ENCODE data around the gene AXIN1. TPM values are rescaled to one million over a fixed set of nuclear protein-coding genes. Genes with fewer than 3 reads are reported as not detected.
"Not testable (repeated sequence)": the region's sequence is repeated elsewhere in the genome, so short reads cannot be mapped to it uniquely, and the experiment has no call there.

Gene AXIN1
- total RNA-seq, 1 experiment from 2014 or later: 42.0 TPM

DNA sequence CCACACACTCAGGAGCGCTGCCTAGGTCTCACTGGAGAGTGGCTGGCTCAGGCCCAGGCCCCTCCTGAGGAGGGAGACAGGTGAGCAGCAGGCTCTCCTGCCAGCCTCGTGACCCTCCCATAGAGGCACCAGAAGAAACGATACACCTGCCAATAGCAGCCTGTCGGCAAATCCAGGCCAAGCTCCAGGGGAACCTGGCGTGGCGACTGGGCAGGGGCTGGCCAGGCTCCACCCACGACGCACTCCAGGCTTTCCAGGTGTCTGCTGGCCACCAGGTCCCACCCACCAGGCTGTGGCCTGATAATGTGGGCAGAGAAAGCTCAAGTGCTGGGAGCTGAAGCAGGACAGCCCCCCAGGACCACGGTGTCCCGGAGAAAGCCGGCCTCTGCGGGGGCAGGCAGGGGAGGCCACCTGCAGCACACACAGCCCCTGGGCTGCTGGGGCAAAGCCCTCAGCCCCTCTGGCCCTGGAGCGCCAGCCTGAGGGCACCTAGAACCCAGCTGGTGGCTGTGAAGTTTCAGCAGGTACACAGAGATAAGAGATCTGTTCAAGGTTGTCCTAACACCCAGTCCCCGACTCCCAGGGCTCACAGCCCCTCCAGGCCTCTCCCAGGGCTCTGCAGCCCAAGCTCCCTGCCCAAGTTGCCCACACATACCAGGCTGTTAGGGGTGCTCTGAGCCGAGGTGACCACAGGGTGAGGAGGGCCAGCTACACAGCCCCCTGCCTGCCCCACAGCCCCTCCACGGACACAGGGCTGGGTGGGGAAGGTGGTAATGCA, 26.8 kb upstream of the AXIN1 start:
- ChIA-PET POLR2A (ENCODE audit: unreplicated experiment) (interaction anchor here (0.7 kb wide), 1 partner anchor 63 kb away, joined by 3 read pairs; no protein-coding TSS in a partner anchor), CTCF (no interaction called here)
- no peaks in the 10 kb centered on the region for H3K27me3 ChIP-seq (ENCODE audit: insufficient read depth, low read depth)
- no peaks in the 10 kb centered on the region for H3K36me3 ChIP-seq (ENCODE audit: low read depth)
- no peaks in the 10 kb centered on the region for H4K20me1 ChIP-seq (ENCODE audit: insufficient read depth)
- H2AFZ ChIP-seq: no peak overlapping the region
- DNase-seq: no peak
- no peaks in the 10 kb centered on the region for H3K79me2 ChIP-seq (ENCODE audit: low read depth)
- peaks cover 21% of the 10 kb centered on the region; the same call in 1 of the 2 replicates for H3F3A ChIP-seq (ENCODE audit: insufficient read depth, low read depth)
- H3K4me1 ChIP-seq (replicated peaks; ENCODE audit: insufficient read depth): no peaks in the 10 kb centered on the region
- H3K9me2 ChIP-seq (ENCODE audit: insufficient read depth): no peaks in the 10 kb centered on the region
- no TSS peak for BruUV-seq (replicated peaks)
- no peak overlapping the region for H3K4me2 ChIP-seq
- H3K27ac ChIP-seq: no peak overlapping the region
- intact Hi-C loops (cut with micrococcal nuclease; ENCODE audit: unreplicated experiment): no loop called here
- H3K4me3 ChIP-seq: no peak overlapping the region
- TF ChIP-seq EZH2 (IDR thresholded peaks at IDR 0.05; ENCODE audit: low read depth): no peak
- TF ChIP-seq, protein P1, sequence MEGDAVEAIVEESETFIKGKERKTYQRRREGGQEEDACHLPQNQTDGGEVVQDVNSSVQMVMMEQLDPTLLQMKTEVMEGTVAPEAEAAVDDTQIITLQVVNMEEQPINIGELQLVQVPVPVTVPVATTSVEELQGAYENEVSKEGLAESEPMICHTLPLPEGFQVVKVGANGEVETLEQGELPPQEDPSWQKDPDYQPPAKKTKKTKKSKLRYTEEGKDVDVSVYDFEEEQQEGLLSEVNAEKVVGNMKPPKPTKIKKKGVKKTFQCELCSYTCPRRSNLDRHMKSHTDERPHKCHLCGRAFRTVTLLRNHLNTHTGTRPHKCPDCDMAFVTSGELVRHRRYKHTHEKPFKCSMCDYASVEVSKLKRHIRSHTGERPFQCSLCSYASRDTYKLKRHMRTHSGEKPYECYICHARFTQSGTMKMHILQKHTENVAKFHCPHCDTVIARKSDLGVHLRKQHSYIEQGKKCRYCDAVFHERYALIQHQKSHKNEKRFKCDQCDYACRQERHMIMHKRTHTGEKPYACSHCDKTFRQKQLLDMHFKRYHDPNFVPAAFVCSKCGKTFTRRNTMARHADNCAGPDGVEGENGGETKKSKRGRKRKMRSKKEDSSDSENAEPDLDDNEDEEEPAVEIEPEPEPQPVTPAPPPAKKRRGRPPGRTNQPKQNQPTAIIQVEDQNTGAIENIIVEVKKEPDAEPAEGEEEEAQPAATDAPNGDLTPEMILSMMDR (conservative IDR thresholded peaks at IDR 0.05): no peak
- no peaks in the 10 kb centered on the region for H3K9me3 ChIP-seq (ENCODE audit: insufficient read depth, low read depth)

DNA sequence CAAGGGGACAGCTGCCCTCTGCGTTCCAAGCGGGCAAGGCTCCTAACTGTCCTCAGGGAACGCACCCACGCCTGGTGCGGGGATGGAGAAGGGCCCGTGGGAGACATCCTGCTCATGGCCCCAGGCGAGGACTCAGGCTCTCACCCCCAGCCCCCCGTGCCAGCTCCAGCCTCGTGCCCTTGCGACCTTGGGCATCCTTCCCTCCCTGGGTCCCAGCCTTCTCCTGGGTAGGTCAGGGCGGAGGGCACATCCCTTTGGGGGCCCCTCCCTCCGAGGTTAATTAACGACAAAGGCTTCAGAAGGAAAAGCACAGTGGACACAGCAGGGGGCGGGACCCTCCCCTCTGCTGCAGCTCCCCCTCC, 26.3 kb upstream of the AXIN1 start:
- Histone ChIP-seq H3K4me1 (replicated peaks; ENCODE audit: insufficient read depth) (no peaks in the 10 kb centered on the region), H3K9me3 (ENCODE audit: insufficient read depth, low read depth) (no peaks in the 10 kb centered on the region), H3K27ac (no peak overlapping the region), H3K4me3 (no peak overlapping the region), H3K27me3 (ENCODE audit: insufficient read depth, low read depth) (no peaks in the 10 kb centered on the region), H3K79me2 (ENCODE audit: low read depth) (no peaks in the 10 kb centered on the region), H3F3A (ENCODE audit: insufficient read depth, low read depth) (peaks cover 16% of the 10 kb centered on the region; the same call in 1 of the 2 replicates), H3K4me2 (no peak overlapping the region), H2AFZ (no peak overlapping the region), H3K36me3 (ENCODE audit: low read depth) (no peaks in the 10 kb centered on the region), H3K9me2 (ENCODE audit: insufficient read depth) (no peaks in the 10 kb centered on the region), H4K20me1 (ENCODE audit: insufficient read depth) (no peaks in the 10 kb centered on the region)
- CTCF ChIA-PET: no interaction called here
- POLR2A ChIA-PET (ENCODE audit: unreplicated experiment): interaction anchor here (0.7 kb wide), 1 partner anchor 62 kb away, joined by 3 read pairs; no protein-coding TSS in a partner anchor
- BruUV-seq (replicated peaks): no TSS peak
- TF ChIP-seq, protein P1 (conservative IDR thresholded peaks at IDR 0.05): no peak
- no peak for TF ChIP-seq EZH2 (IDR thresholded peaks at IDR 0.05; ENCODE audit: low read depth)
- DNase-seq: no peak
- intact Hi-C loops (cut with micrococcal nuclease; ENCODE audit: unreplicated experiment): no loop called here

- H3K27me3 ChIP-seq (ENCODE audit: insufficient read depth, low read depth); H3K4me3 ChIP-seq; H3K9me2 ChIP-seq (ENCODE audit: insufficient read depth); H3K9me3 ChIP-seq (ENCODE audit: insufficient read depth, low read depth); POLR2A ChIA-PET (ENCODE audit: unreplicated experiment); intact Hi-C loops (cut with micrococcal nuclease; ENCODE audit: unreplicated experiment); H3K36me3 ChIP-seq (ENCODE audit: low read depth); H2AFZ ChIP-seq; H3K4me2 ChIP-seq; H3K27ac ChIP-seq; BruUV-seq (replicated peaks); DNase-seq; H3K4me1 ChIP-seq (replicated peaks; ENCODE audit: insufficient read depth); H4K20me1 ChIP-seq (ENCODE audit: insufficient read depth); H3K79me2 ChIP-seq (ENCODE audit: low read depth); CTCF ChIA-PET: not testable (repeated sequence)
- H3F3A ChIP-seq (ENCODE audit: insufficient read depth, low read depth): peaks cover 11% of the 10 kb centered on the region; the same call in 1 of the 2 replicates
Measured at GRCh38 chr16:378113-378820, 25.7 kb upstream of the AXIN1 start.

All from PC-9 (cell line).